GM23338 (cell line): ENCODE measurements around the gene CPNE4. TPM values are rescaled to one million over a fixed set of nuclear protein-coding genes. Genes with fewer than 3 reads are reported as not detected.

ENCODE experiments used
- ATAC-seq: fragments of 200-7000 bp; cut with Tn5 transposase; 3 replicates; pipeline ENCODE4 v1.9.1; 2020
- DNase-seq: peaks from one replicate; pipeline ENCODE4 v3.0.0-alpha.2; 2015; ENCODE audit warnings: low spot score
- H2AFZ ChIP-seq: fragments of 200-600 bp; sonication (generic); 2 replicates; pipeline ENCODE4 v1.8.0; 2016; ENCODE audit warnings: antibody characterized with exemption, mild to moderate bottlenecking, moderate library complexity
- H3F3A ChIP-seq: fragments of 200-600 bp; sonication (generic); replicated peaks from 2 replicates; pipeline ENCODE4 v1.8.0; 2017; ENCODE audit warnings: antibody characterized with exemption, mixed run types, low read depth
- H3K27ac ChIP-seq: fragments of 200-600 bp; sonication (generic); 2 replicates; pipeline ENCODE4 v1.6.1; 2016; ENCODE audit warnings: low read depth
- H3K27me3 ChIP-seq: fragments of 200-600 bp; sonication (generic); 2 replicates; pipeline ENCODE4 v1.8.0; 2016; ENCODE audit warnings: mild to moderate bottlenecking, mixed run types, moderate library complexity; ENCODE audit not compliant: insufficient read depth
- H3K36me3 ChIP-seq: fragments of 200-600 bp; sonication (generic); 2 replicates; pipeline ENCODE4 v1.8.0; 2016; ENCODE audit warnings: mild to moderate bottlenecking; ENCODE audit not compliant: insufficient read depth
- H3K4me1 ChIP-seq: fragments of 200-600 bp; sonication (generic); 2 replicates; pipeline ENCODE4 v1.8.0; 2016; ENCODE audit warnings: mild to moderate bottlenecking, moderate library complexity; ENCODE audit not compliant: insufficient read depth
- H3K4me2 ChIP-seq: fragments of 200-600 bp; sonication (generic); 2 replicates; pipeline ENCODE4 v1.7.1; 2017; ENCODE audit warnings: mixed run types
- H3K4me3 ChIP-seq: fragments of 200-600 bp; sonication (generic); 2 replicates; pipeline ENCODE4 v1.6.1; 2016; ENCODE audit warnings: mixed run types
- H3K79me2 ChIP-seq: fragments of 200-600 bp; sonication (generic); replicated peaks from 2 replicates; pipeline ENCODE4 v1.8.0; 2017; ENCODE audit warnings: mild to moderate bottlenecking; ENCODE audit not compliant: insufficient read depth
- H3K9me2 ChIP-seq: fragments of 200-600 bp; sonication (generic); 2 replicates; pipeline ENCODE4 v1.8.0; 2017; ENCODE audit not compliant: insufficient read depth
- H4K20me1 ChIP-seq: fragments of 200-600 bp; sonication (generic); replicated peaks from 2 replicates; pipeline ENCODE4 v1.8.0; 2017; ENCODE audit warnings: mild to moderate bottlenecking; ENCODE audit not compliant: insufficient read depth
- H3K27ac Mint-ChIP-seq: 2 replicates; pipeline ENCODE4 v1.8.0; 2020; ENCODE audit warnings: inconsistent platforms, mild to moderate bottlenecking, moderate library complexity, mixed read lengths
- H3K27me3 Mint-ChIP-seq: 3 replicates; pipeline ENCODE4 v1.8.0; 2022; ENCODE audit warnings: low read depth, mild to moderate bottlenecking, moderate library complexity, mixed read lengths, inconsistent platforms; ENCODE audit not compliant: insufficient read depth, poor library complexity
- H3K36me3 Mint-ChIP-seq: 3 replicates; pipeline ENCODE4 v1.8.0; 2021; ENCODE audit warnings: low read depth, mild to moderate bottlenecking, inconsistent platforms, moderate library complexity, mixed read lengths
- H3K4me1 Mint-ChIP-seq: 3 replicates; pipeline ENCODE4 v1.8.0; 2020; ENCODE audit warnings: mild to moderate bottlenecking, inconsistent platforms, mixed read lengths
- H3K4me3 Mint-ChIP-seq: 3 replicates; pipeline ENCODE4 v1.8.0; 2021; ENCODE audit warnings: moderate library complexity, mild to moderate bottlenecking, inconsistent platforms, mixed read lengths
- H3K9me3 Mint-ChIP-seq: 3 replicates; pipeline ENCODE4 v1.8.0; 2020; ENCODE audit warnings: moderate library complexity, mild to moderate bottlenecking, inconsistent platforms, mixed read lengths
- CREB1 ChIP-seq: fragments of 250-450 bp; sonication (Bioruptor Pico); IDR thresholded peaks from 2 replicates; pipeline ENCODE4 v1.5.0; 2020; ENCODE audit warnings: low read depth, mild to moderate bottlenecking, moderate library complexity
- ETS1 ChIP-seq: IDR thresholded peaks from 2 replicates; pipeline ENCODE4 v1.6.1; 2016; ENCODE audit warnings: antibody characterized with exemption
- EZH2 ChIP-seq: fragments of 200-600 bp; sonication (generic); IDR thresholded peaks from one replicate; pipeline ENCODE4 v1.8.0; 2017; ENCODE audit warnings: antibody characterized with exemption, mild to moderate bottlenecking, low read depth; ENCODE audit not compliant: unreplicated experiment
- EZH2phosphoT487 ChIP-seq: fragments of 200-600 bp; sonication (generic); IDR thresholded peaks from one replicate; pipeline ENCODE4 v1.8.1; 2018; ENCODE audit warnings: antibody characterized with exemption; ENCODE audit not compliant: unreplicated experiment
- JUNB ChIP-seq: IDR thresholded peaks from one replicate; pipeline ENCODE4 v1.6.1; 2016; ENCODE audit warnings: antibody characterized with exemption; ENCODE audit not compliant: unreplicated experiment
- NANOG ChIP-seq: IDR thresholded peaks from 2 replicates; pipeline ENCODE4 v1.6.1; 2016; ENCODE audit warnings: antibody characterized with exemption, borderline replicate concordance
- POLR2AphosphoS5 ChIP-seq: IDR thresholded peaks from 2 replicates; pipeline ENCODE4 v1.6.1; 2016; ENCODE audit warnings: antibody characterized with exemption, low read depth
- REST ChIP-seq: IDR thresholded peaks from one replicate; pipeline ENCODE4 v1.6.1; 2018; ENCODE audit warnings: antibody characterized with exemption; ENCODE audit not compliant: unreplicated experiment
- STAT1 ChIP-seq: IDR thresholded peaks from one replicate; pipeline ENCODE4 v1.6.1; 2016; ENCODE audit warnings: antibody characterized with exemption; ENCODE audit not compliant: unreplicated experiment
- ZNF114 ChIP-seq: fragments of 250-450 bp; sonication (Bioruptor Pico); IDR thresholded peaks from 2 replicates; pipeline ENCODE4 v1.5.0; 2020; ENCODE audit warnings: mild to moderate bottlenecking, moderate library complexity
- ZNF331 ChIP-seq: fragments of 250-450 bp; sonication (Bioruptor Pico); IDR thresholded peaks from 2 replicates; pipeline ENCODE4 v1.5.0; 2020; ENCODE audit warnings: low read depth, mild to moderate bottlenecking, moderate library complexity
- ZNF462 ChIP-seq: fragments of 250-450 bp; sonication (Bioruptor Pico); IDR thresholded peaks from 2 replicates; pipeline ENCODE4 v1.5.0; 2020; ENCODE audit warnings: mild to moderate bottlenecking, moderate library complexity
- polyA plus RNA-seq: library from polyadenylated mRNA; unstranded; fragments of >200 nt; fragmentation: Nextera tagmentation; extraction: Ambion mirVana; gene quantifications from 2 replicates; pipeline ENCODE4 v1.2.1, GENCODE V29; 2016
- total RNA-seq: library from RNA; depleted of rRNA; stranded (reverse); fragments of >200 nt; shearing (Covaris generic); gene quantifications from 2 replicates; pipeline ENCODE4 v1.2.3, GENCODE V29; 2014
- TF ChIP-seq, protein P1 (sequence below), 2 experiments: fragments of 200-600 bp in 1 of 2; sonication (generic) in 1 of 2; conservative IDR thresholded peaks; 2 replicates each; pipeline versions ENCODE4 v1.5.1 to v1.6.1; 2016 to 2017; ENCODE audit warnings: antibody characterized with exemption in 2 of 2, low read depth in 2 of 2, mild to moderate bottlenecking in 2 of 2, moderate library complexity in 1 of 2

CPNE4 gene
- total and polyA plus RNA-seq, 2 experiments from 2014 or later = 2.0 to 6.5 TPM

DNA sequence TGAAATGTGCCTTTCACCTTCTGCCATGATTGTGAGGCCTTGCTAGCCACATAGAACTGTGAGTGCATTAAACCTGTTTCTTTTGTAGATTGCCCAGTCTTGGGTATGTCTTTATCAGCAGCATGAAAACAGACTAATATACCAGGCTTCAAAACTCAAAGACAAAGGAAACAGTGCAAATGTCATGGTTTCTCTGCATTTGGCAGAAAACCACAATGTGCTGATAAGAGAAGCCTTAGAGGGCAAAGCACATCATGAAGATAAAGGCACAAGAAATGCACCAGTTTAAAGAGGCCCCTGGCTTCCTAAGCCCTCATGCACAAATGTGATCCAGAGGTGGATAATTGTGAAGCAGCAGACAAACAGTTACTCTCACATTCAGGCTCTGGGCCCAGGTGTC, 259.2 kb downstream of the CPNE4 start:
- TF ChIP-seq ZNF462 (CRISPR knock-in tag) (no peak), ETS1 (no peak), JUNB (no peak), ZNF331 (CRISPR knock-in tag) (no peak), NANOG (no peak), CREB1 (CRISPR knock-in tag) (no peak), REST (no peak), EZH2 (no peak), EZH2phosphoT487 (no peak), STAT1 (no peak), POLR2AphosphoS5 (no peak), ZNF114 (no peak)
- TF ChIP-seq, protein P1, sequence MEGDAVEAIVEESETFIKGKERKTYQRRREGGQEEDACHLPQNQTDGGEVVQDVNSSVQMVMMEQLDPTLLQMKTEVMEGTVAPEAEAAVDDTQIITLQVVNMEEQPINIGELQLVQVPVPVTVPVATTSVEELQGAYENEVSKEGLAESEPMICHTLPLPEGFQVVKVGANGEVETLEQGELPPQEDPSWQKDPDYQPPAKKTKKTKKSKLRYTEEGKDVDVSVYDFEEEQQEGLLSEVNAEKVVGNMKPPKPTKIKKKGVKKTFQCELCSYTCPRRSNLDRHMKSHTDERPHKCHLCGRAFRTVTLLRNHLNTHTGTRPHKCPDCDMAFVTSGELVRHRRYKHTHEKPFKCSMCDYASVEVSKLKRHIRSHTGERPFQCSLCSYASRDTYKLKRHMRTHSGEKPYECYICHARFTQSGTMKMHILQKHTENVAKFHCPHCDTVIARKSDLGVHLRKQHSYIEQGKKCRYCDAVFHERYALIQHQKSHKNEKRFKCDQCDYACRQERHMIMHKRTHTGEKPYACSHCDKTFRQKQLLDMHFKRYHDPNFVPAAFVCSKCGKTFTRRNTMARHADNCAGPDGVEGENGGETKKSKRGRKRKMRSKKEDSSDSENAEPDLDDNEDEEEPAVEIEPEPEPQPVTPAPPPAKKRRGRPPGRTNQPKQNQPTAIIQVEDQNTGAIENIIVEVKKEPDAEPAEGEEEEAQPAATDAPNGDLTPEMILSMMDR (conservative IDR thresholded peaks at IDR 0.05; ENCODE audit: low read depth in 2 of 2) = no peak
- no peak overlapping the region for H3K4me3 Mint-ChIP-seq
- no peak overlapping the region for H3K27ac ChIP-seq
- no peaks in the 10 kb centered on the region for H4K20me1 ChIP-seq
- peaks cover 15% of the 10 kb centered on the region for H3K9me3 Mint-ChIP-seq
- peaks cover 6% of the 10 kb centered on the region; the same call in 2 of the 3 replicates for H3K36me3 Mint-ChIP-seq
- no peaks in the 10 kb centered on the region for H3K27me3 ChIP-seq
- H2AFZ ChIP-seq = no peak overlapping the region
- no peaks in the 10 kb centered on the region for H3K4me1 ChIP-seq
- no peak overlapping the region for H3K4me3 ChIP-seq
- no peaks in the 10 kb centered on the region for H3F3A ChIP-seq
- no peaks in the 10 kb centered on the region for H3K4me1 Mint-ChIP-seq
- DNase-seq (no peak), ATAC-seq (no peak)
- H3K79me2 ChIP-seq = no peaks in the 10 kb centered on the region
- no peaks in the 10 kb centered on the region for H3K36me3 ChIP-seq
- H3K27ac Mint-ChIP-seq = no peak overlapping the region
- H3K9me2 ChIP-seq = peaks cover 4% of the 10 kb centered on the region; the same call in 1 of the 2 replicates
- peaks cover 2% of the 10 kb centered on the region for H3K27me3 Mint-ChIP-seq
- no peak overlapping the region for H3K4me2 ChIP-seq
